GM21825 (cell line): Measurements from ENCODE around the gene MAPKAPK5.
"Not testable (repeated sequence)": the region's sequence is repeated elsewhere in the genome, so short reads cannot be mapped to it uniquely, and the experiment has no call there.

ENCODE experiments used
- ATAC-seq: cut with Tn5 transposase; IDR thresholded peaks from one replicate; pipeline ENCODE4 v1.9.1; 2021; ENCODE audit warnings: mild to moderate bottlenecking, moderate library complexity; ENCODE audit not compliant: unreplicated experiment

Gene MAPKAPK5

GRCh38 chr12:111841750-111842555, at the start of gene MAPKAPK5:
Gene MAPKAPK5, plus strand, starts transcription at chr12:111842228. Its CDS starts 506 bp downstream, at chr12:111842734.
- ATAC-seq = peak; percentile 72

- no peak for ATAC-seq
These were observed 49.2 kb upstream of the MAPKAPK5 start for GRCh38 chr12:111792856-111793235.

- ATAC-seq = no peak
These were observed 43.8 kb upstream of the MAPKAPK5 start for GRCh38 chr12:111798182-111798581.

GRCh38 chr12:111799758-111800157, 42.3 kb upstream of the MAPKAPK5 start:
- ATAC-seq = no peak

GRCh38 chr12:111803038-111803626, 38.9 kb upstream of the MAPKAPK5 start:
- no peak for ATAC-seq

GRCh38 chr12:111803851-111804250, 38.2 kb upstream of the MAPKAPK5 start:
- no peak for ATAC-seq

GRCh38 chr12:111806304-111806703, 35.7 kb upstream of the MAPKAPK5 start:
- no peak for ATAC-seq

GRCh38 chr12:111807232-111807631, 34.8 kb upstream of the MAPKAPK5 start:
- ATAC-seq = no peak

GRCh38 chr12:111812881-111813741, 28.9 kb upstream of the MAPKAPK5 start:
- peak; percentile 67 for ATAC-seq

- ATAC-seq = no peak
These were observed 25.9 kb upstream of the MAPKAPK5 start for GRCh38 chr12:111816065-111816615.

- ATAC-seq = not testable (repeated sequence)
These were observed 25.1 kb upstream of the MAPKAPK5 start for GRCh38 chr12:111816898-111817297.

GRCh38 chr12:111818340-111818739, 23.7 kb upstream of the MAPKAPK5 start:
- ATAC-seq = no peak

- no peak for ATAC-seq
These were observed 22.6 kb upstream of the MAPKAPK5 start for GRCh38 chr12:111819191-111820158.

- not testable (repeated sequence) for ATAC-seq
These were observed 21.2 kb upstream of the MAPKAPK5 start for GRCh38 chr12:111820828-111821227.

GRCh38 chr12:111822886-111823285, 19.1 kb upstream of the MAPKAPK5 start:
- ATAC-seq = no peak

GRCh38 chr12:111823891-111824290, 18.1 kb upstream of the MAPKAPK5 start:
- ATAC-seq = no peak

- ATAC-seq = not testable (repeated sequence)
These were observed 17.7 kb upstream of the MAPKAPK5 start for GRCh38 chr12:111824312-111824711.

- ATAC-seq = no peak
These were observed 16.5 kb upstream of the MAPKAPK5 start for GRCh38 chr12:111825509-111825908.

- ATAC-seq = no peak
These were observed 15.7 kb upstream of the MAPKAPK5 start for GRCh38 chr12:111826316-111826715.

GRCh38 chr12:111826992-111827391, 15.0 kb upstream of the MAPKAPK5 start:
- ATAC-seq = no peak
